ENCODE measurements around the gene PSMB7. TPM values are rescaled to one million over a fixed set of nuclear protein-coding genes. Genes with fewer than 3 reads are reported as not detected.
A peak's percentile ranks its signal among the peaks of the same experiment; 100 is the strongest.

The PSMB7 gene
- total and polyA plus RNA-seq, 5 experiments from 2014 or later: 63.6 to 187 (median 173) TPM

GRCh38 chr9:124452326-124452725 lies 37.1 kb upstream of the PSMB7 start:
- Mint-ChIP-seq H3K4me3 (no peak overlapping the region), H3K27me3 (peaks cover 11 to 56% (median 35%) of the 10 kb centered on the region in 5 donors), H3K4me1 (peaks cover 0 to 12% (median 2%) of the 10 kb centered on the region in 4 donors), H3K27ac (no peak overlapping the region), H3K36me3 (peaks cover 0 to 4% (median 0%) of the 10 kb centered on the region in 3 donors), H3K9me3 (no peaks in the 10 kb centered on the region)
- POLR2A ChIA-PET: no interaction called here
- ATAC-seq (no peak), DNase-seq (no peak)

GRCh38 chr9:124450931-124451661 lies 35.9 kb upstream of the PSMB7 start:
- Mint-ChIP-seq H3K27me3 (peaks cover 12 to 61% (median 40%) of the 10 kb centered on the region in 5 donors), H3K4me3 (peak overlapping the region in 1 of 10 donors; percentile 55), H3K27ac (no peak overlapping the region), H3K9me3 (no peaks in the 10 kb centered on the region), H3K4me1 (peaks cover 0 to 12% (median 2%) of the 10 kb centered on the region in 4 donors), H3K36me3 (peaks cover 0 to 4% (median 0%) of the 10 kb centered on the region in 3 donors)
- DNase-seq (no peak), ATAC-seq (no peak)
- POLR2A ChIA-PET: interaction anchor here (0.5 kb wide), 1 partner anchor 99 kb away, joined by 3 read pairs; no protein-coding TSS in a partner anchor

GRCh38 chr9:124450241-124450924 lies 35.1 kb upstream of the PSMB7 start, which contains the start of gene ADGRD2:
Gene ADGRD2 (plus strand): TSS chr9:124450451. CDS start chr9:124451667, 1,216 bp downstream.
- Mint-ChIP-seq H3K27ac (no peak within 1 kb of the TSS), H3K4me3 (peak within 1 kb of the TSS in 5 of 10 donors; percentile 4 to 63 (median 27)), H3K36me3 (peaks cover 0 to 4% (median 0%) of the 10 kb centered on the region in 3 donors), H3K9me3 (no peaks in the 10 kb centered on the region), H3K4me1 (peaks cover 0 to 12% (median 2%) of the 10 kb centered on the region in 4 donors), H3K27me3 (peaks cover 15 to 56% (median 40%) of the 10 kb centered on the region in 5 donors)
- POLR2A ChIA-PET: interaction anchor here (0.5 kb wide), 1 partner anchor 100 kb away, joined by 3 read pairs; no protein-coding TSS in a partner anchor
- DNase-seq: peak in 2 of 10 donors; percentile 9 to 15
- peak in 1 of 2 donors; percentile 22 for ATAC-seq

- peaks cover 0 to 4% (median 0%) of the 10 kb centered on the region in 3 donors for H3K36me3 Mint-ChIP-seq
- no peak for ATAC-seq
- H3K4me1 Mint-ChIP-seq: peaks cover 0 to 12% (median 2%) of the 10 kb centered on the region in 4 donors
- H3K27me3 Mint-ChIP-seq: peaks cover 15 to 59% (median 40%) of the 10 kb centered on the region in 5 donors
- POLR2A ChIA-PET: no interaction called here
- no peak overlapping the region for H3K27ac Mint-ChIP-seq
- DNase-seq: no peak
- peaks cover 0 to 2% (median 0%) of the 10 kb centered on the region in 9 donors for H3K9me3 Mint-ChIP-seq
- H3K4me3 Mint-ChIP-seq: peak overlapping the region in 1 of 10 donors; percentile 4
Observed at GRCh38 chr9:124449381-124450151, 34.3 kb upstream of the PSMB7 start.

- Mint-ChIP-seq H3K4me3 (no peak overlapping the region), H3K27ac (no peak overlapping the region), H3K27me3 (peaks cover 15 to 69% (median 44%) of the 10 kb centered on the region in 5 donors), H3K9me3 (peaks cover 0 to 2% (median 0%) of the 10 kb centered on the region in 9 donors), H3K4me1 (peaks cover 0 to 12% (median 2%) of the 10 kb centered on the region in 4 donors), H3K36me3 (peaks cover 0 to 4% (median 0%) of the 10 kb centered on the region in 3 donors)
- POLR2A ChIA-PET: no interaction called here
- ATAC-seq (no peak), DNase-seq (no peak)
Observed at GRCh38 chr9:124448019-124448418, 32.8 kb upstream of the PSMB7 start.

GRCh38 chr9:124447297-124447661 lies 32.0 kb upstream of the PSMB7 start:
- Mint-ChIP-seq H3K4me1 (peaks cover 0 to 12% (median 2%) of the 10 kb centered on the region in 4 donors), H3K27ac (peak overlapping the region in 1 of 10 donors; percentile 73), H3K36me3 (peaks cover 0 to 4% (median 0%) of the 10 kb centered on the region in 3 donors), H3K9me3 (peaks cover 0 to 2% (median 0%) of the 10 kb centered on the region in 9 donors), H3K27me3 (peaks cover 12 to 64% (median 45%) of the 10 kb centered on the region in 5 donors), H3K4me3 (no peak overlapping the region)
- no peak for DNase-seq
- no peak for ATAC-seq
- POLR2A ChIA-PET: no interaction called here

GRCh38 chr9:124444166-124444565 lies 28.9 kb upstream of the PSMB7 start:
- DNase-seq: no peak
- H3K9me3 Mint-ChIP-seq: peaks cover 0 to 5% (median 0%) of the 10 kb centered on the region in 9 donors
- H3K4me3 Mint-ChIP-seq: no peak overlapping the region
- peaks cover 13 to 63% (median 40%) of the 10 kb centered on the region in 5 donors for H3K27me3 Mint-ChIP-seq
- no peaks in the 10 kb centered on the region for H3K36me3 Mint-ChIP-seq
- no peaks in the 10 kb centered on the region for H3K4me1 Mint-ChIP-seq
- no peak for ATAC-seq
- H3K27ac Mint-ChIP-seq: no peak overlapping the region
- POLR2A ChIA-PET: no interaction called here

- ATAC-seq: no peak
- no peaks in the 10 kb centered on the region for H3K4me1 Mint-ChIP-seq
- peaks cover 13 to 66% (median 36%) of the 10 kb centered on the region in 5 donors for H3K27me3 Mint-ChIP-seq
- no peak for DNase-seq
- no peak overlapping the region for H3K27ac Mint-ChIP-seq
- no peaks in the 10 kb centered on the region for H3K36me3 Mint-ChIP-seq
- peaks cover 0 to 5% (median 0%) of the 10 kb centered on the region in 9 donors for H3K9me3 Mint-ChIP-seq
- no peak overlapping the region for H3K4me3 Mint-ChIP-seq
- POLR2A ChIA-PET: no interaction called here
Observed at GRCh38 chr9:124443625-124444024, 28.4 kb upstream of the PSMB7 start.

GRCh38 chr9:124442826-124443225 lies 27.6 kb upstream of the PSMB7 start:
- no peak for ATAC-seq

GRCh38 chr9:124442379-124442778 lies 27.1 kb upstream of the PSMB7 start:
- POLR2A ChIA-PET: no interaction called here
- Mint-ChIP-seq H3K27me3 (peaks cover 13 to 64% (median 32%) of the 10 kb centered on the region in 5 donors), H3K4me1 (no peaks in the 10 kb centered on the region), H3K27ac (no peak overlapping the region), H3K36me3 (no peaks in the 10 kb centered on the region), H3K9me3 (peaks cover 0 to 5% (median 0%) of the 10 kb centered on the region in 9 donors), H3K4me3 (no peak overlapping the region)
- DNase-seq (no peak), ATAC-seq (no peak)

More at GRCh38 chr9:124442826-124443225, 27.6 kb upstream of the PSMB7 start:
- POLR2A ChIA-PET: no interaction called here
- H3K27me3 Mint-ChIP-seq: peaks cover 13 to 67% (median 31%) of the 10 kb centered on the region in 5 donors
- H3K27ac Mint-ChIP-seq: no peak overlapping the region
- no peaks in the 10 kb centered on the region for H3K4me1 Mint-ChIP-seq
- no peak for DNase-seq
- no peak overlapping the region for H3K4me3 Mint-ChIP-seq
- H3K9me3 Mint-ChIP-seq: peaks cover 0 to 5% (median 0%) of the 10 kb centered on the region in 9 donors
- H3K36me3 Mint-ChIP-seq: no peaks in the 10 kb centered on the region

- POLR2A ChIA-PET: no interaction called here
- H3K4me3 Mint-ChIP-seq: no peak overlapping the region
- no peak for DNase-seq
- H3K4me1 Mint-ChIP-seq: no peaks in the 10 kb centered on the region
- H3K9me3 Mint-ChIP-seq: peaks cover 0 to 5% (median 0%) of the 10 kb centered on the region in 9 donors
- H3K27me3 Mint-ChIP-seq: peaks cover 12 to 55% (median 31%) of the 10 kb centered on the region in 5 donors
- ATAC-seq: no peak
- no peak overlapping the region for H3K27ac Mint-ChIP-seq
- H3K36me3 Mint-ChIP-seq: no peaks in the 10 kb centered on the region
Observed at GRCh38 chr9:124441291-124441690, 26.0 kb upstream of the PSMB7 start.

- Mint-ChIP-seq H3K4me1 (no peaks in the 10 kb centered on the region), H3K27me3 (peaks cover 12 to 55% (median 31%) of the 10 kb centered on the region in 5 donors), H3K9me3 (peaks cover 0 to 5% (median 0%) of the 10 kb centered on the region in 9 donors), H3K27ac (peak overlapping the region in 2 of 10 donors; percentile 31 to 74), H3K36me3 (no peaks in the 10 kb centered on the region), H3K4me3 (no peak overlapping the region)
- no peak for ATAC-seq
- POLR2A ChIA-PET: no interaction called here
- no peak for DNase-seq
Observed at GRCh38 chr9:124440786-124441185, 25.5 kb upstream of the PSMB7 start.

All from naive thymus-derived CD8-positive, alpha-beta T cell (primary cell).